Endothelial cell of umbilical vein (primary cell): ENCODE data around the gene ZFR. TPM values are rescaled to one million over a fixed set of nuclear protein-coding genes. Genes with fewer than 3 reads are reported as not detected.

Experiments
- BruUV-seq: library from RNA; stranded (reverse); fragments of 400-500 nt; replicated peaks from 2 replicates; lab custom pipeline; 2021; lab: Mats Ljungman, UMichigan
- CTCF ChIA-PET: fragments of 300-600, 350-600 bp; sonication (Branson Sonifier 250); formaldehyde crosslinking; loops from one replicate; lab custom pipeline; 2021; ENCODE audit warnings: antibody characterized with exemption, inconsistent platforms; lab: Charles Lee
- POLR2A ChIA-PET: fragments of 300-600, 350-600 bp; sonication (Branson Sonifier 250); formaldehyde crosslinking; loops from one replicate; lab custom pipeline; 2021; ENCODE audit warnings: antibody characterized with exemption, inconsistent platforms; lab: Charles Lee
- DNase-seq: peaks from one replicate; pipeline ENCODE4 v3.0.0-alpha.2; 2011; ENCODE audit warnings: low read depth, low spot score
- FAIRE-seq: peaks from 2 replicates; lab custom pipeline; 2011; peaks lifted over from hg19 to GRCh38; lab: Jason Lieb, UNC
- H2AFZ ChIP-seq: 2 replicates; pipeline ENCODE4 v1.6.0; 2012; ENCODE audit warnings: low read depth, low read length, control low read depth, inconsistent platforms
- H3K27ac ChIP-seq: 2 replicates; pipeline ENCODE4 v1.5.1; 2011; ENCODE audit warnings: low read depth, mild to moderate bottlenecking, control low read depth, low read length, moderate library complexity; ENCODE audit not compliant: insufficient read depth
- H3K27me3 ChIP-seq, 2 experiments: 2 replicates each; pipeline versions ENCODE4 v1.6.0 to v1.6.1; 2011; ENCODE audit warnings: low read length in 2 of 2, mixed read lengths in 1 of 2; ENCODE audit not compliant: control insufficient read depth in 2 of 2, insufficient read depth in 2 of 2
- H3K36me3 ChIP-seq, 2 experiments: 2 replicates in 1 of 2; 3 replicates in 1 of 2; pipeline ENCODE4 v1.5.1; 2011; ENCODE audit warnings: low read length in 2 of 2, mild to moderate bottlenecking in 1 of 2, moderate library complexity in 1 of 2; ENCODE audit not compliant: control insufficient read depth in 2 of 2, insufficient read depth in 2 of 2; ENCODE audit errors: extremely low read depth in 1 of 2
- H3K4me1 ChIP-seq: 3 replicates; pipeline ENCODE4 v1.5.1; 2011; ENCODE audit warnings: mild to moderate bottlenecking, low read length; ENCODE audit not compliant: control insufficient read depth, insufficient read depth; ENCODE audit errors: extremely low read depth
- H3K4me2 ChIP-seq: 2 replicates; pipeline ENCODE4 v1.6.1; 2011; ENCODE audit warnings: low read length, control low read depth, mixed read lengths; ENCODE audit not compliant: insufficient read depth
- H3K4me3 ChIP-seq, 3 experiments: fragments of 200-600 bp in 1 of 3; sonication (generic), shearing (Covaris generic) in 1 of 3; replicated peaks in 1 of 3; 2 replicates each; pipeline ENCODE4 v1.5.1; 2011 to 2016; ENCODE audit warnings: control low read depth in 3 of 3, low read length in 3 of 3, mild to moderate bottlenecking in 2 of 3, inconsistent platforms in 1 of 3, low read depth in 1 of 3, moderate library complexity in 1 of 3; ENCODE audit not compliant: insufficient read depth in 1 of 3
- H3K79me2 ChIP-seq: 2 replicates; pipeline ENCODE4 v1.6.0; 2012; ENCODE audit warnings: low read length, inconsistent platforms; ENCODE audit not compliant: control insufficient read depth, insufficient read depth
- H3K9ac ChIP-seq: replicated peaks from 2 replicates; pipeline ENCODE3; 2011; ENCODE audit warnings: low read length, control low read depth; ENCODE audit not compliant: insufficient read depth; ENCODE audit errors: extremely low read depth
- H3K9me1 ChIP-seq: replicated peaks from 3 replicates; pipeline ENCODE4 v1.6.0; 2011; ENCODE audit warnings: mild to moderate bottlenecking, low read length; ENCODE audit not compliant: control insufficient read depth, insufficient read depth; ENCODE audit errors: extremely low read depth
- H3K9me3 ChIP-seq: replicated peaks from 2 replicates; pipeline ENCODE4 v1.5.1; 2012; ENCODE audit warnings: low read length, inconsistent platforms; ENCODE audit not compliant: control insufficient read depth, insufficient read depth
- H4K20me1 ChIP-seq: replicated peaks from 2 replicates; pipeline ENCODE3; 2011; ENCODE audit warnings: mild to moderate bottlenecking, low read length; ENCODE audit not compliant: control insufficient read depth, insufficient read depth; ENCODE audit errors: extremely low read depth
- EZH2 ChIP-seq: IDR thresholded peaks from 2 replicates; pipeline ENCODE4 v1.6.1; 2012; ENCODE audit warnings: borderline replicate concordance, low read depth, mild to moderate bottlenecking, moderate library complexity, low read length, inconsistent platforms; ENCODE audit not compliant: severe bottlenecking
- FOS ChIP-seq: IDR thresholded peaks from 2 replicates; pipeline ENCODE4 v1.6.1; 2011; ENCODE audit warnings: mild to moderate bottlenecking, low read length, moderate library complexity, borderline replicate concordance; ENCODE audit not compliant: insufficient read depth
- GATA2 ChIP-seq: IDR thresholded peaks from 2 replicates; pipeline ENCODE4 v1.7.0; 2011; ENCODE audit warnings: low read depth, mild to moderate bottlenecking, moderate library complexity, mixed read lengths, low read length; ENCODE audit not compliant: insufficient read length, insufficient read depth
- JUN ChIP-seq: IDR thresholded peaks from 2 replicates; pipeline ENCODE4 v1.6.1; 2011; ENCODE audit warnings: borderline replicate concordance, low read depth; ENCODE audit not compliant: insufficient read length, insufficient read depth
- MYC ChIP-seq: IDR thresholded peaks from one replicate; pipeline ENCODE4 v1.6.1; 2011; ENCODE audit warnings: mild to moderate bottlenecking, low read depth, low read length
- POLR2A ChIP-seq: IDR thresholded peaks from 2 replicates; pipeline ENCODE4 v1.6.1; 2012; ENCODE audit warnings: low read depth, mild to moderate bottlenecking, control low read depth, low read length
- POLR2AphosphoS5 ChIP-seq: IDR thresholded peaks from 2 replicates; pipeline ENCODE4 v1.6.1; 2012; ENCODE audit warnings: low read depth, mild to moderate bottlenecking, control low read depth, low read length, moderate library complexity; ENCODE audit not compliant: insufficient read depth
- dilution Hi-C: fragments of 300-500 bp; cut with MboI; formaldehyde crosslinking; loops from one replicate; pipeline ENCODE4 v1.15.0; 2019; ENCODE audit warnings: low sequenced_read_pairs; ENCODE audit not compliant: extremely low pct_ligation_motif_present
- intact Hi-C: fragments of 100-400 bp; cut with micrococcal nuclease; formaldehyde crosslinking; loops from one replicate; pipeline ENCODE4 v1.10.0; 2022
- polyA plus RNA-seq, 4 experiments: library from polyadenylated mRNA; depleted of rRNA in 3 of 4; stranded (reverse) in 3 of 4; unstranded in 1 of 4; fragments of >200 nt; gene quantifications; 2 replicates each; pipeline versions ENCODE4 v1.2.1 to v1.2.3, GENCODE V29; 2011 to 2012; ENCODE audit warnings: missing spikeins in 1 of 4
- total RNA-seq: library from RNA; stranded (reverse); gene quantifications from 2 replicates; pipeline ENCODE4 v1.2.3, GENCODE V29; 2021
- TF ChIP-seq, protein P1 (sequence below), 2 donors: IDR thresholded peaks; 1 replicate in 1 of 2; 2 replicates in 1 of 2; pipeline ENCODE4 v1.5.1; 2011; ENCODE audit warnings: low read length in 2 of 2, mild to moderate bottlenecking in 2 of 2, moderate library complexity in 2 of 2, control low read depth in 1 of 2, inconsistent platforms in 1 of 2, low read depth in 1 of 2; ENCODE audit not compliant: insufficient read depth in 1 of 2; ENCODE audit errors: extremely low read depth in 1 of 2
- TF ChIP-seq, protein P2 (sequence below): IDR thresholded peaks from 2 replicates; pipeline ENCODE4 v1.6.1; 2011; ENCODE audit not compliant: insufficient read depth, insufficient read length

The ZFR gene
- total and polyA plus RNA-seq, 2 donors (not counting 3 experiments of a cell fraction or from before 2014, with no cell fraction given): 60.1 to 79.4 TPM

- Histone ChIP-seq H3K27me3 (no peaks in the 10 kb centered on the region), H3K9ac (no peak overlapping the region), H4K20me1 (peaks cover 5% of the 10 kb centered on the region), H3K4me2 (no peak overlapping the region), H2AFZ (no peak overlapping the region), H3K9me3 (no peaks in the 10 kb centered on the region), H3K4me1 (peaks cover 2% of the 10 kb centered on the region), H3K79me2 (peaks cover 69% of the 10 kb centered on the region), H3K36me3 (peaks cover 0 to 8% of the 10 kb centered on the region in 2 experiments), H3K4me3 (no peak overlapping the region), H3K9me1 (no peaks in the 10 kb centered on the region), H3K27ac (no peak overlapping the region)
- FAIRE-seq (no peak), DNase-seq (no peak)
- CTCF ChIA-PET: interaction anchor here (0.6 to 1.5 kb wide), 4 partner anchors 9 to 187 kb away, joined by 3 to 5 read pairs (median 3); no protein-coding TSS in a partner anchor
- POLR2A ChIA-PET: no interaction called here
- TF ChIP-seq GATA2: no peak
- TF ChIP-seq EZH2: no peak
- TF ChIP-seq JUN: no peak
- TF ChIP-seq MYC: no peak
- TF ChIP-seq POLR2A: no peak
- TF ChIP-seq POLR2AphosphoS5: no peak
- TF ChIP-seq, protein P1, sequence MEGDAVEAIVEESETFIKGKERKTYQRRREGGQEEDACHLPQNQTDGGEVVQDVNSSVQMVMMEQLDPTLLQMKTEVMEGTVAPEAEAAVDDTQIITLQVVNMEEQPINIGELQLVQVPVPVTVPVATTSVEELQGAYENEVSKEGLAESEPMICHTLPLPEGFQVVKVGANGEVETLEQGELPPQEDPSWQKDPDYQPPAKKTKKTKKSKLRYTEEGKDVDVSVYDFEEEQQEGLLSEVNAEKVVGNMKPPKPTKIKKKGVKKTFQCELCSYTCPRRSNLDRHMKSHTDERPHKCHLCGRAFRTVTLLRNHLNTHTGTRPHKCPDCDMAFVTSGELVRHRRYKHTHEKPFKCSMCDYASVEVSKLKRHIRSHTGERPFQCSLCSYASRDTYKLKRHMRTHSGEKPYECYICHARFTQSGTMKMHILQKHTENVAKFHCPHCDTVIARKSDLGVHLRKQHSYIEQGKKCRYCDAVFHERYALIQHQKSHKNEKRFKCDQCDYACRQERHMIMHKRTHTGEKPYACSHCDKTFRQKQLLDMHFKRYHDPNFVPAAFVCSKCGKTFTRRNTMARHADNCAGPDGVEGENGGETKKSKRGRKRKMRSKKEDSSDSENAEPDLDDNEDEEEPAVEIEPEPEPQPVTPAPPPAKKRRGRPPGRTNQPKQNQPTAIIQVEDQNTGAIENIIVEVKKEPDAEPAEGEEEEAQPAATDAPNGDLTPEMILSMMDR (IDR thresholded peaks at IDR 0.05; ENCODE audit: extremely low read depth in 1 of 2, insufficient read depth in 1 of 2, low read depth in 1 of 2, low read length in 2 of 2): no peak
- TF ChIP-seq, protein P2, sequence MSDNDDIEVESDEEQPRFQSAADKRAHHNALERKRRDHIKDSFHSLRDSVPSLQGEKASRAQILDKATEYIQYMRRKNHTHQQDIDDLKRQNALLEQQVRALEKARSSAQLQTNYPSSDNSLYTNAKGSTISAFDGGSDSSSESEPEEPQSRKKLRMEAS: no peak
- no peak for TF ChIP-seq FOS
- dilution Hi-C loops (no loop called here), intact Hi-C loops (loop anchor here (10.0 kb wide), 1 partner anchor 165 kb away; the partner anchor contains the start of gene SUB1)
- no TSS peak for BruUV-seq
Measured at GRCh38 chr5:32419791-32420190, 24.7 kb downstream of the ZFR start.
